Stomach smooth muscle (tissue), 2 donors: ENCODE data around the gene PRDX3.

ENCODE experiments used
- H3K27ac ChIP-seq: one replicate; pipeline ENCODE4 v1.7.0; 2013; ENCODE audit warnings: mild to moderate bottlenecking, low read length, inconsistent platforms
- H3K27me3 ChIP-seq, 2 donors: one replicate each; pipeline ENCODE4 v1.7.0; 2013; ENCODE audit warnings: low read length in 2 of 2; ENCODE audit not compliant: insufficient read depth in 2 of 2, control insufficient read depth in 1 of 2
- H3K36me3 ChIP-seq, 2 donors: one replicate each; pipeline ENCODE4 v1.7.0; 2013; ENCODE audit warnings: low read length in 2 of 2; ENCODE audit not compliant: control insufficient read depth in 2 of 2, insufficient read depth in 2 of 2
- H3K4me1 ChIP-seq: one replicate; pipeline ENCODE4 v1.7.0; 2013; ENCODE audit warnings: low read length; ENCODE audit not compliant: control insufficient read depth, insufficient read depth
- H3K4me3 ChIP-seq, 2 donors: one replicate each; pipeline ENCODE4 v1.7.0; 2013; ENCODE audit warnings: low read length in 2 of 2
- H3K9ac ChIP-seq, 2 donors: one replicate each; pipeline ENCODE4 v1.7.0; 2013; ENCODE audit warnings: low read length in 2 of 2, mild to moderate bottlenecking in 1 of 2
- H3K9me3 ChIP-seq, 2 donors: one replicate each; pipeline ENCODE4 v1.7.0; 2013; ENCODE audit warnings: low read length in 2 of 2; ENCODE audit not compliant: control insufficient read depth in 2 of 2
- donor health status: healthy.
- donor health status: Pancreatic carcinoma.

The PRDX3 gene

DNA sequence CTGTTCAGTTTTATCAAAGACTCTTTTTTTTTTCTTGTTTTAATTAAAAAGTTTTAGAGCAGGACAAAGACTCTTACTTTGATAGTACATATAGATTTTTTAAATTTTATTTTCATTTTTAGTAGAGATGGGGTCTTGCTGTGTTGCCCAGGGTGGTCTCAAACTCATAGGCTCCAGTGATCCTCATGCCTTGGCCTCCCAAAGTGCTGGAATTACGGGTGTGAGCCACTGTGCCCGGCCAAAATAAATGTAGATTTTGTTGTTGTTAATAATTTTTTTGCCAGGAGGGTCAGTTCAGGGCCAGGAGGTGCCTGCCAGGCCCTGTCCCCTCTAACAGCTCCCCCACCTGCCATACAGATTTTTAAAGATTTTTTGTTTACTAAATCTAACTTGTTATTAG is 57.7 kb downstream of the PRDX3 start:
- Histone ChIP-seq H3K9ac (no peak overlapping the region), H3K4me3 (no peak overlapping the region), H3K36me3 (peaks cover 7 to 18% of the 10 kb centered on the region in 2 donors), H3K27ac (peak overlapping the region; percentile 31), H3K27me3 (no peaks in the 10 kb centered on the region), H3K9me3 (no peaks in the 10 kb centered on the region), H3K4me1 (peaks cover 4% of the 10 kb centered on the region)

DNA sequence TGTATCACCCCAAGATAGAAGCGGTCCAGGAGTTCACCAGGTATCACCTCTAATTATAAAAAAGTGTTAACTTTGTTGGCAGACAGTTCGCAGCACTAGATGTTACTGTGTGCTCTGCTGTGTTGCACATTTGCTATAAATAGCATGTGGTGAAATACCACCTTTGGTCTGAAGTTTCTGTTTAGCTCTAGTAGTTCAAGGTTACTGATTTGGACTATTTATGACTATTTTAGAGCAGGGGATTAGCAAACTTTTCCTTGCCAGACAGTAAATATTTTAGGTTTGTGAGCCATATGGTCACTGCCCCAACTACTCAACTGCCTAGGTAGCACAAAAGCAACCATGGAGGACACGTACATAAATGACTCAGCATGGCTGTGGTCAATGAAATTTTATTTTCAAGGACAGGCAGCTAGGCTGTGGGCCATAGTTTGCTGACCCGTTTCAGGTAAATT is 58.2 kb downstream of the PRDX3 start:
- Histone ChIP-seq H3K4me1 (peaks cover 4% of the 10 kb centered on the region), H3K4me3 (no peak overlapping the region), H3K27ac (peak overlapping the region; percentile 31), H3K27me3 (no peaks in the 10 kb centered on the region), H3K9me3 (no peaks in the 10 kb centered on the region), H3K9ac (no peak overlapping the region), H3K36me3 (peaks cover 5 to 18% of the 10 kb centered on the region in 2 donors)

GRCh38 chr10:119119400-119119799 is 59.2 kb downstream of the PRDX3 start:
- Histone ChIP-seq H3K4me1 (peaks cover 6% of the 10 kb centered on the region), H3K36me3 (peaks cover 5 to 16% of the 10 kb centered on the region in 2 donors), H3K4me3 (no peak overlapping the region), H3K9ac (no peak overlapping the region), H3K27ac (no peak overlapping the region), H3K9me3 (no peaks in the 10 kb centered on the region), H3K27me3 (no peaks in the 10 kb centered on the region)

- Histone ChIP-seq H3K27ac (no peak overlapping the region), H3K4me3 (no peak overlapping the region), H3K36me3 (peaks cover 5 to 19% of the 10 kb centered on the region in 2 donors)
These were observed 60.4 kb downstream of the PRDX3 start for GRCh38 chr10:119118231-119118630.

More at GRCh38 chr10:119118231-119118630, 60.4 kb downstream of the PRDX3 start:
- no peak overlapping the region for H3K9ac ChIP-seq
- peaks cover 12% of the 10 kb centered on the region for H3K4me1 ChIP-seq
- no peaks in the 10 kb centered on the region for H3K9me3 ChIP-seq
- H3K27me3 ChIP-seq, result no peaks in the 10 kb centered on the region
